GM06990 (cell line): ENCODE measurements around the gene OBSCN.

Experiments
- DNase-seq: peaks from one replicate; pipeline ENCODE4 v3.0.0-alpha.2; 2011; ENCODE audit not compliant: insufficient read length; ENCODE audit errors: extremely low read depth
- H3K27me3 ChIP-seq: replicated peaks from 2 replicates; pipeline ENCODE4 v1.6.0; 2011; ENCODE audit warnings: low read length; ENCODE audit not compliant: control insufficient read depth, insufficient read depth
- H3K36me3 ChIP-seq: 2 replicates; pipeline ENCODE4 v1.5.1; 2011; ENCODE audit warnings: low read length; ENCODE audit not compliant: control insufficient read depth, insufficient read depth
- H3K4me3 ChIP-seq: replicated peaks from 2 replicates; pipeline ENCODE4 v1.5.1; 2011; ENCODE audit warnings: low read depth, mild to moderate bottlenecking, control low read depth, low read length
- TF ChIP-seq, protein P1 (sequence below): IDR thresholded peaks from 2 replicates; pipeline ENCODE4 v1.5.1; 2011; ENCODE audit warnings: low read length, control low read depth, mild to moderate bottlenecking, inconsistent platforms; ENCODE audit not compliant: insufficient read depth, poor library complexity, severe bottlenecking

OBSCN gene

DNA sequence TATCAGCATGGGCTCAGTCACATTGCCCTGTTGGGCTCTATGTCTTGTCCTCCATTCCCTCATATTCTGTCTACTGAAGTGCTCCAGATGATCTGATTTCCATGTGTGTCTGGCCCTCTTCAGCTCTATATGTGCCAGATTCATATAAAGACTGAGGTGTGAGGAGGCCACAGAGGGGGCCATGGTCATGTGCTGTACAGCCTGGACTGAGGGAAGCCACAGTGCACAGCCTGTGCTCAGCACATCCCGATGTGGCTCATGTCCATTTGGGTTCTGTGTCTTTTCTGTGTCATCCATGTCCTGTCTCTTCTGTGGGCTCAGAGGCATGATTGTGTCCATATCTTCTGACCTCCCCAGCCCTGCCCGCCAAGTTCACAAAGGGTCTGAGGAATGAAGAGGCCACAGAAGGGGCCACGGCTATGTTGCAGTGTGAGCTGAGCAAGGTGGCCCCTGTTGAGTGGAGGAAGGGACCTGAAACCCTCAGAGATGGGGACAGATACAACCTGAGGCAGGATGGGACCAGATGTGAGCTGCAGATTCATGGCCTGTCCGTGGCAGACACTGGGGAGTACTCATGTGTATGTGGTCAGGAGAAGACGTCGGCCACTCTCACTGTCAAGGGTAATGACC is 97.0 kb downstream of the OBSCN start:
- TF ChIP-seq, protein P1, sequence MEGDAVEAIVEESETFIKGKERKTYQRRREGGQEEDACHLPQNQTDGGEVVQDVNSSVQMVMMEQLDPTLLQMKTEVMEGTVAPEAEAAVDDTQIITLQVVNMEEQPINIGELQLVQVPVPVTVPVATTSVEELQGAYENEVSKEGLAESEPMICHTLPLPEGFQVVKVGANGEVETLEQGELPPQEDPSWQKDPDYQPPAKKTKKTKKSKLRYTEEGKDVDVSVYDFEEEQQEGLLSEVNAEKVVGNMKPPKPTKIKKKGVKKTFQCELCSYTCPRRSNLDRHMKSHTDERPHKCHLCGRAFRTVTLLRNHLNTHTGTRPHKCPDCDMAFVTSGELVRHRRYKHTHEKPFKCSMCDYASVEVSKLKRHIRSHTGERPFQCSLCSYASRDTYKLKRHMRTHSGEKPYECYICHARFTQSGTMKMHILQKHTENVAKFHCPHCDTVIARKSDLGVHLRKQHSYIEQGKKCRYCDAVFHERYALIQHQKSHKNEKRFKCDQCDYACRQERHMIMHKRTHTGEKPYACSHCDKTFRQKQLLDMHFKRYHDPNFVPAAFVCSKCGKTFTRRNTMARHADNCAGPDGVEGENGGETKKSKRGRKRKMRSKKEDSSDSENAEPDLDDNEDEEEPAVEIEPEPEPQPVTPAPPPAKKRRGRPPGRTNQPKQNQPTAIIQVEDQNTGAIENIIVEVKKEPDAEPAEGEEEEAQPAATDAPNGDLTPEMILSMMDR: no peak
- DNase-seq: no peak

DNA sequence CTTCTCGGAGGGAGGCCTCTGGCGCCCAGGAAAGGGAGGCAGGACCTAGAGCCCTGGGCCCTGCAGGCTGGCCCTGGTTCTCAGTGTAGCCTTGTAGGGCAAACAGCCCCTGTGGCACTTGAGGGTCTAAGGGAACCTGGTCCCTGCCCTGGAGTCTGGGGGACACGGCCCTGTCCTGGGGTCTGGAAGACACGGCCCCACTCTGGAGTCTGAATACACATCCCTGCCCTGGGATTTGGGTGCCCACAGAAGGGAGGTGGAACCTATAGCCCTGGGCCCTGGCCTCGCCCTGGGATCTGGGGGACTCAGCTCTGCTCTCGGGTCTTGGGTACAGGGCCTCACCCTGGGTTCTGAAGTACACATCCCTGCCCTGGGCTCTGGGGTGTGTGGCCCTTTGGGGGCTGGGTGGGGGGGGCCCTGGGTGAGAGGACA is 97.9 kb downstream of the OBSCN start:
- no peak overlapping the region for H3K4me3 ChIP-seq
- H3K27me3 ChIP-seq: no peaks in the 10 kb centered on the region
- TF ChIP-seq, protein P1: no peak
- no peak for DNase-seq
- no peaks in the 10 kb centered on the region for H3K36me3 ChIP-seq

More for the DNA sequence above, 97.0 kb downstream of the OBSCN start:
- no peaks in the 10 kb centered on the region for H3K27me3 ChIP-seq
- H3K4me3 ChIP-seq: no peak overlapping the region
- H3K36me3 ChIP-seq: no peaks in the 10 kb centered on the region

DNA sequence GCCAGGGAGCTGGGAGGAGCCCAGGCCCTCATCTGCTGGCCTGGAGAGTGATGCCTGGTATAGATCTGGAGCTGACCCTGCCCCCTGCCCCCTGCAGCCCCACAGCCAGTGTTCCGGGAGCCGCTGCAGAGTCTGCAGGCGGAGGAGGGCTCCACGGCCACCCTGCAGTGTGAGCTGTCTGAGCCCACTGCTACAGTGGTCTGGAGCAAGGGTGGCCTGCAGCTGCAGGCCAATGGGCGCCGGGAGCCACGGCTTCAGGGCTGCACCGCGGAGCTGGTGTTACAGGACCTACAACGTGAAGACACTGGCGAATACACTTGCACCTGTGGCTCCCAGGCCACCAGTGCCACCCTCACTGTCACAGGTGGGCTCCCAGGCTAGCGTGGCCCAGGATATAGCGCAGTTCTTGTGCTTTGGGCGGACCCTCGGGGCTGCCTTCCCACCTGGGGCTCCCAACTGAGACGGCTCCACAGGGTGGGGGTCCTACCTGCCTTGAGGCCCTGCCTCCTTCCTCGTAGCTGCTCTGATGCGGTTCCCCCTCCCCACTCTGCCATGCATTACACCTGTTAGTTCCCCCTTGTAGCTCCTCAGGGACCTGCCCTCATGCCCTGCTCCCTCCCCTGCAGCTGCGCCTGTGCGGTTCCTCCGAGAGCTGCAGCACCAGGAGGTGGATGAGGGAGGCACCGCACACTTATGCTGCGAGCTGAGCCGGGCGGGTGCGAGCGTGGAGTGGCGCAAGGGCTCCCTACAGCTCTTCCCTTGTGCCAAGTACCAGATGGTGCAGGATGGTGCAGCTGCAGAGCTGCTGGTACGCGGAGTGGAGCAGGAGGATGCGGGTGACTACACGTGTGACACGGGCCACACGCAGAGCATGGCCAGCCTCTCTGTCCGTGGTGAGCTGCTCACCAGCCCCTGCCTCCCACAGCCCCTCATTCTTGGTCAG is 98.7 kb downstream of the OBSCN start:
- DNase-seq: no peak
- no peaks in the 10 kb centered on the region for H3K36me3 ChIP-seq
- no peaks in the 10 kb centered on the region for H3K27me3 ChIP-seq
- H3K4me3 ChIP-seq: no peak overlapping the region
- TF ChIP-seq, protein P1: no peak

DNA sequence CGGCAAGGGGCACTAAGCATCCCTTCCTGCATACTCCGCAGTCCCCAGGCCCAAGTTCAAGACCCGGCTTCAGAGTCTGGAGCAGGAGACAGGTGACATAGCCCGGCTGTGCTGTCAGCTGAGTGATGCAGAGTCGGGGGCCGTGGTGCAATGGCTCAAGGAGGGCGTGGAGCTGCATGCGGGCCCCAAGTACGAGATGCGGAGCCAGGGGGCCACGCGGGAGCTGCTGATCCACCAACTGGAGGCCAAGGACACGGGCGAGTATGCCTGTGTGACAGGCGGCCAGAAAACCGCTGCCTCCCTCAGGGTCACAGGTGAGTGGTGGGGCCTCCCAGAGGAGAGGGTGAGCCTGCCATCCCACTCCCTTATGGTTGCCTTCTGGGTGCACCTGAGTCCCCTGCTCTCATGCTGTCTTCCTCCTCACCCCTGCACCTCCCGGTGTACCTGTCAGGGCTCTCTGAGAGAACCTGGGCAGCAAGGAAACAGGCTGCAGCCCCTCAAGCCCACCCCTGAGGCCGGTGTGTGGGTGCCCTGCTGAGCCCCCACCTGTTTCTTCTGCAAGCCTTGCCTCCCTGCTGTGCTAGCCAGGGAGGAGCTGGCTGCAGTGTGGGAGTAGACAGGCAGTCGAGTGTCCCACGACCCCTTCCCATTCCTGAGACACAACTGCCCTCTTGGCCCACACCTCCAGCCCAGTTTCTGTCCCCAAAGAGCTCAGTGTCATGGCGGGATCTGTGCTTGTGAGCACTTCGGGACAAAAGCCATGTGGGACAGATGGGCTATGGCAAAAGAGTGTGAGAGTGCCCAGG is 99.6 kb downstream of the OBSCN start:
- TF ChIP-seq, protein P1: no peak
- Histone ChIP-seq H3K27me3 (no peaks in the 10 kb centered on the region), H3K36me3 (no peaks in the 10 kb centered on the region), H3K4me3 (no peak overlapping the region)
- DNase-seq: no peak

DNA sequence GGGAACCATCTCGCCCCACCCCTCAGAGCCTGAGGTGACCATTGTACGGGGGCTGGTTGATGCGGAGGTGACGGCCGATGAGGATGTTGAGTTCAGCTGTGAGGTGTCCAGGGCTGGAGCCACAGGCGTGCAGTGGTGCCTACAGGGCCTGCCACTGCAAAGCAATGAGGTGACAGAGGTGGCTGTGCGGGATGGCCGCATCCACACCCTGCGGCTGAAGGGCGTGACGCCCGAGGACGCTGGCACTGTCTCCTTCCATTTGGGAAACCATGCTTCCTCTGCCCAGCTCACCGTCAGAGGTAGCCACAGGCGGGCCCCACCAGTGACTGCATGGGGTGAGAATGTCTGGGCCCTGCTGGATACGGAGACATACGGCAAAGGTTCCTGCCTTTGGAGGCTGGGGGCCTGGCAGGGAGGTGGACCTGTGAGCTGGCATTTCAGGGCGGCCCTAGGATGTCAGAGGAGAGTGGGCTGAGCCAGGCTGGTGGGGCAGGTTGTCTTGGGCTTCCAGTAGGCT is 100.3 kb downstream of the OBSCN start:
- Histone ChIP-seq H3K36me3 (no peaks in the 10 kb centered on the region), H3K4me3 (no peak overlapping the region), H3K27me3 (no peaks in the 10 kb centered on the region)
- DNase-seq: no peak
- TF ChIP-seq, protein P1: no peak
